GM19467 (cell line): ENCODE results near the gene VGF.

Experiments
- ATAC-seq: cut with Tn5 transposase; IDR thresholded peaks from one replicate; pipeline ENCODE4 v1.9.1; 2021; ENCODE audit warnings: mild to moderate bottlenecking, moderate library complexity; ENCODE audit not compliant: unreplicated experiment

The VGF gene

DNA sequence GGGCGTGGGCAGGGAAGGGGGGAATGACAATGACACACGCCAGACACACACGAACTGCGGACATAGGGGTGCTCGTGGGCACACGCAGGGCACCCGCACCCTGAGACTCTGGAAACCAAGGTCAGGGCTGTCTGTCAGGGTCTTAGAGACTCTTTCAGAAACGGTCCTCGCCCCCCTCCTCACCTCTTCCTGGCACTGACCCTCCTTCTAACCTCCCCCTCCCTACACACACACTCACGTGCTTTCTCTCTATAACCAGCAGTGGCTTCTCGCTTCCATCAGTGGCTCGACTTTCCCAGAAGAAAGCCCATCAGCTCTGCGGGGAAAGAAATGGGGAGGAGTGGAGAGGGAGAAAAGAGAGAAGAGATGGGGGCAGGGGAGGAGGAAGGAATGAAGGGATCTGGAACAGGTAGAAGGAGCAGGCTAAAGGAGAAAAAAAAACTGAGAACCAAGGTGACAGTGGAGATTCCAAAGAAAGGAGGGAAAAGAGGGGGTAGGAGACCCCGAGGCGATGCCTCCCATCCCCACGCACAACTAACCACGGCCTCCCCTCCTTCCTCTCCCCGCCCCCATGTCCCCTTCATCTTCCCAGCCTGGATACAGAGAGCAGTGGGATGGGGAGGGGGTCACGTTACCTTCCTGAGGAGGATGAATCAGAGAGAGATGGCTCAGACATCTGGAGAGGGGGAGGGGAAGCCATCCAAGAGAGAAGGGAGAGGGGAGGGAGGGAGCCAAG lies 1.7 kb upstream of the VGF start:
- ATAC-seq = no peak

DNA sequence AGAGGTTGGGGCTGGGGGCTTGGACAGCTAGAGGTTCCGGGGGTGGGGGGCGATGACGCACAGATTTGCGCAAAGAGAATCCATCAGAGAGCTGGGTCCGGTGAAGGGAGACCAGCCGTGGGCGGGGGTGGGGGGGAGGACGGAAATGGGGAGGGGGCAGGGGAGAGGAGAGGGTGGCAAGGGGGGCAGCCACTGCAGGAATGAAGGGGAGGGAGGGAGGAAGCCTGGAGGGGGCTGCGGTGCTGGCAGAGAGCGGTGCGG lies 1.2 kb upstream of the VGF start:
- no peak for ATAC-seq

DNA sequence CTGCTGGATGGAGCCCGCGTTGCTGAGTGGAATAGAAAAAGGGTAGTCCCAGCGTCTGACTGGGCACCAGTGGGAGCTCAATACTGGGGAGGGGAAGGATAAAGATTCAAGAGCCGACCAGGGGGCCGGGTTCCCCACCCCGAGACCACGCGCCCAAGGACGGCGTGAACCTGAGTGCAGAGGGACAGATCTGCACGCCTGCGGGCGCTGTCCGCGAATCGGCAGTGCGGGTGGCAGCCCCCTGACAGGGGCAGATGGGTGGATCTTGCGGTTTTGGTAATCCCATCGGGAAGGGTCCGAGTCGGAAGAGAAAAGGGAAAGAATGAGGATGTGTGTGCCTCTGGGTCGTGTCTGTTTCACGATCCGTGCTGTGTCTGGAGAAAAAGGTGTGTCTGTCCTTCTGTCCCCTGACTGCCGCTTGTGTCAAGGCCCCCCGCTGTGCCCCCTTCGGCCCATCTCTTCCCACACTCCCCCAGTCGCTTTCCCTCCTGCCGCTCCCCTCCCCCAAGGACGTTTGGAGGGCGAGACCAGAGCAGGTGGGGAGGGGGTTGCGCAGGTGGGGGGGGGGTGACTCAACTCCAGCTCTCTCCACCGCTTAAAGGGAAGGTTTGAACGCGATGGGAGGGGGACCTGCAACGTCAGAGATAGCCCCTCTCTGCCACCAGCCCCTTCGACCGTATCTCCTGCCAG lies 734 bp upstream of the VGF start:
- no peak for ATAC-seq

DNA sequence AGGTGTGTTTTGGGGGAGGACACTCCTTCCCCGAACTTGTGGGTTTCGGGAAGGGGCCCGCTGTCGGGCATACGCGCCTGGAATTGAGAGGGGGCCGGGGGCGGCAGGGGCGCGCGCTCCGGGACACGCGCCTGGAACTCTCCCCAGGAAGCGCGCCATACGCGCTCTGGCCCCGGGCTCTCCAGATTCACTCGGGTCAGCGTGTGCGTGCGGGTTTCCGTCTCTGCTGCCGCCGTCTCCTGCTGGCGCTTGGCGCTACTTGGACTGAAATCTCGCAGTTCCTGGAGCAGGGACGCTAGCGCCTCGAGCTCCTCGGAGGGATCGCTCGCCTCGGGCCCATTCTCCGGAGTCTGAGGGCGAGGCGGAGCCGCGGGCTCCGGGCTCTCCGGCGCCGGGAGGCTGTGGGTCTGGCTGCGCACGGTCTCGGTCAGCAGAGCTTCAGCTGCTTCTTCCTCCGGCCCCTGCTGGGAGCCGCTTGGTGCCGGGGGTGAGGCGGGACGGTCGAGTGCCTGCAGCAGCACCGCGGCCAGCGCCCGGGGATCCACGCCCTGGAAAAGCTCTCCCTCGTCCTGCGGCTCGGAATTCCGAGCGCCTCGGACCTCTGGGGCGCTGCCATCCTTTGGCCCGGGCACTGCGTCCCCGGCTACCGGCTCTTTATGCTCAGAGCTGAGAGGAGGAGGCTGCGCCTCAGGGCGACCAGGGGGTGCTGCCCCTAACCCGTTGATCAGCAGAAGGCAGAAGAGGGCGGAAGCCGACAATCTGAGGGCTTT lies 1.1 kb downstream of the VGF start:
- ATAC-seq = no peak

DNA sequence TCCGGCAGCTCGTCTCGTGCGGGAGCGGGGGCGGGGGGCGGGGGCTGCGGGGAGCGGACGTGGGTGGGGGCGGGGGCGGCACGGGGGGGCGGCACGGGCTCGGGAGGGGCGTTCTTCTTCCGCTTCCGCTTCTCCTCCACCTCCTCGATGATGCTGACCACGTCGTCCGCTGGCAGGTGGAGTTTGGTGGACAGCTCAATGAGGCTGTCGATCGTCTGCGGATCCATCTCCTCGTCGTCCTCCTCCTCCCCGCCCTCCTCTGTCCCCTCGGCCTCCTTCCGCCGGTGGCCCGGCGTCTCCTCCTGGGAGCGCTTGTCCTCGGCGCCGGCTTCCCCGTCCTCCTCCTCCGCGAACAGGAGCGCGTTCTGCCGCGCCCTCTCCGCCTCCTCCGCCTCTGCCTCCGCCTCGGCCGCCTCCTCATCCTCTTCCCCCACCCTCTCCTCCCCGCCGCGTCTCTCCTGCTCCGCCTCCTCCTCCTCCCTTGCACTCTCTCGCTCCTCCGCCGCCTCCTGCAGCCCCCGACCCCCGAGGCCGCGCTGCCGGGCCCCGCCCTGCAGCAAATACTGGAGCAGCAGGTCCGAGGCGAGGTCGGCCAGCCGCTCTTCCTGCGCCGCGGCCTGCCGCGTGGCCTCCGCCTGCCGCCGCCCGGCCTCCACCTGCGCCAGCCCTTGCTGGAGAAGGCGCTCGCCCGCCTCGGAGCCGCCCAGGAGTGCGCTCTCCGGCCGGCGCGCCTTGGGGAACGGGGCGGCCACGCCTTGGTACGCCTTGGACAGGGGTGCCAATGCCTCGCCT lies 1.9 kb downstream of the VGF start:
- no peak for ATAC-seq

DNA sequence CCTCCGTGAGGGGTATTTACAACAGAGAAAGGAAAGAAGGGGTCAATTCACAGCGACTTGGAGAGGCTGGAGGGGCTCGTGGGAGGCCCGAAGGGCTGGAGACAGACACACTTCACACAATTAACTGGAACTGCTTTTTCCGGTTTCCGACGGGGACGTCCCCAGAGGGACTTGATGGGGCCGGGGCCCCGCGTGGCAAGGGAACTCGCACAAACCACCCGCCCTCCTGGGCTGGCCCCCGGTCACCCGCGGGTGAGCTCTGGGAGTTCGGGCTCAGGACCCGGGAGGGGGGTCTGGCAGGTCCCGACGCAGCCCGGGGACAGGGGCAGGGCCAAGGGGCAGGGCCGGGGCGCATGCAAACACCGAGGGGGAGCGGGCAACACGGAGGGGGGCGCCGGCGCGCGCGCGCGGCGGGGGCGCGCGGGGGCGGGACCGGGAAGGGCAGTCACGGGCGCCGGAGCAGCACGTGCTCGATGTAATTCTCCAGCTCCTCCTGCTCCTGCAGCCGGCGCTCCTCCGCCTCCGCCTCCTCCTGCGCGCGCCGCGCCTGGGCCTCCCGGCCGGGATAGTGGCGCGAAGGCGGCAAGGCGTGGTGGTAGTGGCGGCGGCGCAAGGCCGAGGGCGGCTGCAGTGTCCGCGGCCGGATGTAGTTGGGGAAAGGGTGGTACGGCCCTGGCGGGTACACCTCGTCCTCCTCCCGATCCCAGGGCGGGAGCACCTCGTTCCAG lies 2.7 kb downstream of the VGF start:
- no peak for ATAC-seq

DNA sequence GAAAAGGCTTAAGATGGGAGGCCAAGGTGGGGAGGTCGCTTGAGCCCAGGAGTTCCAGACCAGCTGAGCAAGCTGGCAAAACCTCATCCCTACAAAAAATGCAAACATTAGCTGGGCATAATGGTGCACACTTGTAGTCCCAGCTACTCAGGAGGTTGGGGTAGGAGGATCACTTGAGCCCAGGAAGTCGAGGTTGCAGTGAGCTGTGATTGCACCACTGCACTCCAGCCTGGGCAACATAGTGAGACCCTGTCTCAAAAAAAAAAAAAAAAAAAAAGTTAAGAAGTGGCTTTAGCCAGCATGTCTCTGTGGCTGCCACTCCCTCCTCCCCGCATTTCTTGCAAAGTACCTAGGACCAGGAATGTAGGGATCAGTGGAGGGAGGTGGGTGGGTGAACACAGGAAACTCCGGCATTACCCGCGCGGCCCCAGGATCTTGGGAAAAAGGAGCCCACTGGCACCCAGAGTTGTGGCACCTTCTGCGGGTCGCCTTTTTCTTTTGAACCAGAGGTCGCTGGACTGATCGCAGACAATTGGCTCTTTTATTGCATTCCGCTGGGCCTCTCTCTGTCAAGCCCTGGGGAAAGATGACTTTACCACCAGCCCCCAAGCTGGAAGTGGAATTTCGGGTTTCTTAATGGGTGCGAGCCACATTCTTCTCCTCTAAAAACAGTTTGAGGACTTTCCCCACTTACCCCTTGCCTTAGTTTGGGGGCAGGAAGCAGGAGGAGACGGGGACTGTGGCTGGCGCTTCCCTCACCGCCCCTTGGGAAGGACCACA lies 3.5 kb downstream of the VGF start:
- ATAC-seq = no peak

DNA sequence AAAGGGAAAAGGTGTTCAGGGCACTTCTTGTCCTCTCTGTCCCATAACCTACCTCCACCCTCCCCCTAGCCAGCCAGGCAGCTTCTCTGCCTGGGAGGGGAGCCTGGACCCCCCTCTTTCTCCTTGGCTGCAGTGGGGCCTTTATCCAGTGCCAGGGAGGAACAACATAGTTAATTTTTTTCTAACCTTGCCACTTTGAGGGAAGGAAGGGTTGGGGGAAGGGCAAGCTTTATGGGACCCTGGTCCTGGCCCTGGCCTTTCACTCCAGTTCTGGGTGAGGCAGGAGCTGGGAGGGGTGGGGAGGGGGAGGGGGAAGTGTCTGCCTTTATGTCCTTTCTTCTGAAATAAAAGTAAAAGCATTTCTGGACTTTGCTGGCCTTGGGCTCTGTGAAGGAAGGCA lies 4.5 kb downstream of the VGF start:
- ATAC-seq = no peak

DNA sequence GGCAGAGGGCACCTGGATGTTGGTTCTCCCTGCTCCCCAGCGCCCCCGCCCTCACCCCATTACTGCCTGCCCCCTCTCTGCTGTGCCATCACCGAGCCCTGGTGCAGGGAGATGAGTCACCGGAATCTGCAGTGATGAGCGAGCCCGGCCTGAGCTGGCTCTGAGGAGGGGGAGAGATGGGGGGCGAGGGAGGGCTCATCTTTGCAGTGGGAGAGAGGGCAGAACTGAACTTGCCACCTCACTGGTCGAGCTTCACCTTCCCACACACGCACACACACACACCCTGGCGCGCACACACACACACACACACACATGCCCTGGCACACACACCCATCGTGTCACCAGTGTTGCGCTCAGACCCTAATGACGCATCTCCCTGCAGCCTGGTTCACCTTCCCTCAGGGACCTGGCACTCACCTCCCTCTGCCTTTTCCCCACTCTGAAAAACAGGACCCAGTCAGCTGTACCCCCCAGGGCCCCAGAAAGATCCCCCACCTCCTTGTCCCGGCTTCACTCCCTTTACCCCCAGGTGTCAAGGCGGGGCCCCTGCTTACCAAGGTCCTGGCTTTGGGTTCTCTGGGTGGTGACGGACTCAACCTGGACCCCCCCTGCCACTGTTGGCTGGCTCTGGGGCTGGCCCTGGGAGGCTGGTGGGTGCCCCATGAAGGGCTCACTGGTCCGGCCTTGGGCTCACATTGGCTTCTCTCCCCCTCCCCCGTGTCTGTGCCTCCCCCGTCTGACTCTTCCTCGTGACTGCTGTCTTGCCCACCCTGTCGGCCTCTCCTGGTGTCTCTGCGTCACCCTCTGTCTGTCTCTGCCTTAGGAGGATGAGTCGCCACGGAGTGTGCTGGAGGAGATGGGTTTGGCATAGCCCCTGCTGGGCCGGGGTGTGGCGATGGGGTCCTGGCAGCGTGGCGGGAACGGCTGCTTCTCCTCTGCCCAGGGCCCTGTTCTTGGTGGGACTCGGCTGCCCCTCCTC lies 5.4 kb downstream of the VGF start:
- no peak for ATAC-seq

DNA sequence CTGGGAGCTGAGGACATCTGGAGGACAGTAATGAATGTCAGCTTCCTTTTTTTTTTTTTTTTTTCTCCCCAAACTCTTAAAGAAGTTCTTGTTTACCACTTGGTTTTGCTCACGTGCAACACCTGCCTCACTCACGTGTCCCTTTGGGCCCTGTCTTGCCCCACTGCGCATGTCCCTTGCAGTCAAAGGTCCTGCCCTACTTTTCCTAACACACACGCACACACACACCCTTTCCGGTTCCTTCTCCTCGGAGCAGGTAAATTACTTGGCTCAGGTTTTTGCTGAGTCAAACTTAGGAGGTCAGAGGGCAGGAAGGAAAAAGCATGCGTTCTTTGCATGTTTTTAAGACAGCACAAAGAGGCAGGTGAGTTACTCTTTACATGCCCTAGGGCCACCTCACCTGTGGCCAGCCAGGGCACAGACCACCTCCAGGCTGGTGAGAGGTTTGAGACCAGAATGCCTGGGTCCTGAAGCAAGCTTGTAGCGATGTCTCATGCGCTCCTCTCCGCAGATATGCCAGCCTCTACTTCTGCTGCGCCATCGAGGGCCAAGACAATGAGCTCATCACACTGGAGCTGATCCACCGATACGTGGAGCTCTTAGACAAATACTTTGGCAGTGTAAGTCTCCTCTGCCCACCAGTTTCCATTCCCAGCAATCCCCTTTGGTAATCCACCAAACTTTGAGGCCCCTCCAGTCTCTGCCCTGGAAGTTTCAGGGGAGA lies 8.3 kb downstream of the VGF start:
- no peak for ATAC-seq

DNA sequence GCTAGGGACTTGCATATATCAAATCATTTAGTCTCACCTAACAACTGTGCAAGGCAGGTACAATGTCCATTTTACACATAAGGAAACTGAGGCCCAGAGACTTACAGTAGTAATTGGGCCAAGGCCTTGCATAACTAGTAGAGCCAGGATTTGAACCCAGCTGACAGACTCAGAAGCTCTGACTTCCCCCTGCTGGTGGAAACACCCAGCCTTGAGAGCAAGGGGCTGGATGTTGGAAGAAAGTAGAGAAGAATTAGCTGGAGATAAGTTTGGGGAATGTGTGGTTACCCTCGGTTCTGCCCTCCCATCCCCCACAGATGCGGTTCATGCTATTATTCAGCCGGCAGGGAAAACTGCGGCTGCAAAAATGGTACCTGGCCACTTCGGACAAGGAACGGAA lies 9.1 kb downstream of the VGF start:
- no peak for ATAC-seq

DNA sequence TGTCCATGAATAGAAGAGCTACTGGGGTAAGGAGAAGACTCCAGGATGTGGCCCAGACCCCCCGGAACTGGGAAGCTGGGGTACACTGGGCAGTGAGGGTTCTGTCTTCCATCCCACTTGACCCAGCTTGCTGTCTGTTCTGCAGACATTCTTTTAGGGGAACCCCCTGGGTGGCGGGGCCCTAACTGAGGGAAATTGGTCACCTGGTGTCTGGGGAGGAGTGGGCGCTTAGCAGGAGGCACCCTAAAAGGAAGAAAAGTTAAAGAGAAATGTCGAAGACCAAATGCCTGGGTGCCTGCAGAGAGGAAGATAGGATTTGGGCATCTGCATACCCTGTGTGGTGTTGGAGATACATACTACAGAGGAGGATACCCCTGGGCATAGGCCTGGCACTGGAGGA lies 10.1 kb downstream of the VGF start:
- ATAC-seq = no peak

DNA sequence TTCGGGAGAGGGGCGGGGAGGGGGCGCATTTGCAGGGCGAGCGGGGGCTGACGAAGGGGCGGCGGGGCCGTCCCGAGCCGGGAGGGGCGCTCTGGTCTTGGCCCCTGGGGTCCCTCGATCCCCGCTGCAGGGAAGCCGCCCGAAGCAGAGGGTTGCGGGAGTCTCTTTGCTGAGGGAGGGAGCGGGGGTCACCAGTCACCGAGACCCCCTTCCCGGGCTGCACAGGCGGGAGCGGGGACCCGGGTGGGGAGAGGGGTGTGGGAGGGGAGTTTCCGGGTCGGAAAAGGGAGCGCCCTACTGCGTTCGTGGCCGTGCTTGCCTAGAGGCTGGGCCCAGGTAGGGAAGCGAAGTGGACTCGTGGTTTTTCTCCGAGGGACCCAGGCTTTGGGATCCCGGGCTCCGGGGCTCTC lies 10.7 kb downstream of the VGF start:
- ATAC-seq = no peak

DNA sequence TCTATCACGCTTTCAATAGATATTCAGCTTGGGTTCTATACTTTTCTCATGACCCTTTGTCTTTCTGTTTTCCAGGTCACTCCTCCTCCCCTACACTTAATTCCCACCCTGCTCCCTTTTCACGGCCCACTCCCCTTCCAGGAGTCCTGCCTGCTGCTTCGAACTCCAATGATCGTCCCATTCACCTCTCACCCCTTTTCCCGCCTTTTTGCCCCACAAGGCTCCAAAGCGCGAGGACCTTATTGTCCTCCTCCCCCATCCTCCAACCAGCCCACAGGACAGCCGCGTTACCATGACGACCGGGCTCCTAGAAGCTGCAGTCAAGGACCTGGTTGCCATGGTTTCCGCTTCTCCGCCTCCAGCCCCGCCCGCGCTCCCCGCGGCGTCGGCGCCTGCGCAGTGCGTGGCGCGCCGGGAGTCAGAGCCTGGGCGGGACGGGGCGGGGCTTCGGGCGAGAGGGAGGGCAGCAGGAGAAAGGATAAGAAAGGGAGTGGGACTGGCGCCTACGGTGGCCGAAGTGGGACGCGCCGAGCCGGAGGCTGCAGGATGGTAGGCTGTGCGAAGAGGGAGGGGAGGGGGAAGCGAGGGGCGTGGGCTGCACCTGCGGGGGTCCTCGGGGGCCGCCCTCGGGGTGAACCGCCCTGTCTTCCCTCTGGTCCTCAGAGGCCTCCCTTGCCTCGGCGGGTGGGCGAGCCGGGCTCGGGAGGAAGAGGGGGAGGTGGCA lies 11.2 kb downstream of the VGF start, which contains the start of gene AP1S1:
Gene AP1S1, plus strand, starts transcription at position 508 of the 724 bp plus-strand sequence. Its CDS starts 39 bp downstream, at position 547.
- ATAC-seq = peak; percentile 58

DNA sequence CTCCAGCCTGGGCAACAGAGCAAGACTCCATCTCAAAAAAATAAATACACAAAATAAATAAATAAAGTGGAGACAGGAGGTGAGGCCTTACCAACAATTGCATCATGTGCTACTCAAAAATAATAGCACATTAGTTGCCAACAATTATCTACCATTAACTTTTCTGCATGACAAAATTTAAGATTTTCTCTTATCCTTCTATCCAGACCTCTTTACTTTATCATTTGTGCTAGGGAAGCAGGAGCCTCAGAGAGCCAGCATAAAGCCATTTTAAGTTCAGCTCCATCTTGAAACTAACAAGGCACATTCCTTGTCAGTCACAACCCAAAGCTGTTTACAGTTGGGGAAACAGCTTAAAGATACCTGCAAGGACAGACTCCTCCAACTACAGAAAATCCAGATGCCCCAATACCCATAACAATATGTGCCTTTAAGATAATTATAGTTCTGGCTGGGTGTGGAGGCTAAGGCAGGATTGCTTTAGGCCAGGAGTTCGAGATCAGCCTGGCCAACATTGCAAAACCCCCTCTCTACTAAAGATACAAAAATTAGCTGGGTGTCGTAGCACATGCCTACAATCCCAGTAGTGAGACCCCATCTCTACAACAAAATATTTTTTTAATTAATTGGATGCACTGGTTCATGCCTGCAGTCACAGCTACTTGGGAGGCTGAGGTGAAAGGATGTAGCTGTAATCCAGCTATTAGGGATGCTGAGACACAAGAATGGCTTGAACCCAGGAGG lies 13.3 kb downstream of the VGF start:
- no peak for ATAC-seq

DNA sequence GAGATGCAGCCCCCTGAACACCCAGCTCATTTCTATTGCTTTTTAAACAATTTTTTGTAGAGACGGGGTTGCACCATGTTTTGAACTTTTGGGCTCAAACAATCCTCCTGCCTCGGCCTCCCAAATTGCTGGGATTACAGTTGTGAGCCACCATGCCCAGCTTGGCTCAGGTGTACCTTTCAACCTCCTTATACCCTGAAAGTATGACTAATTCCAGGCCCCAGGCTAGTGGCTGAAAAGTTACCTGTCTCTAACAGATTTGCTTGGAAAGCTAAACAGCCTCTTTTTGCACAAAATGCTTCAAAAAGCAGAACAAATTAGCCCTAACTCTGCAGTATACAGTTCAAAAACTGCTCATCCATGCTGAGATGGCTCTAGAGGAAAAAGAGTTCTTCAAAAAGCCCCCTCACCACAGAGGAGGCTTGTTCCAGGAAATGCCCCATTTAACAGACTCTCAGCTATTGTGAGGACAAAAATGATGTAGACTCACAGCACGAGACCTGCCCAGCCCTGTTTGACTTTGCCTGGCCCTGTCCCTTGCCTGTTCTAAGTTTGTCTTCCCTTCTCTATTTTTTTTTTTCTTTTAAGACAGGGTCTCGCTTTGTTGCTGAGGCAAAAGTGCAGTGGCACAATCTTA lies 24.5 kb downstream of the VGF start:
- no peak for ATAC-seq
